Choroid plexus epithelial cell (primary cell): ENCODE data around the gene SLC16A5.

ENCODE experiments used
- DNase-seq: peaks from one replicate; pipeline ENCODE4 v3.0.0-alpha.2; 2010; ENCODE audit warnings: low read depth
- H3K4me3 ChIP-seq: 2 replicates; pipeline ENCODE4 v1.5.1; 2011; ENCODE audit warnings: low read depth, mild to moderate bottlenecking, control low read depth, low read length, moderate library complexity
- TF ChIP-seq, protein P1 (sequence below): conservative IDR thresholded peaks from 2 replicates; pipeline ENCODE4 v1.5.1; 2011; ENCODE audit warnings: low read depth, mild to moderate bottlenecking, control low read depth, inconsistent platforms, low read length, moderate library complexity

Gene SLC16A5

DNA sequence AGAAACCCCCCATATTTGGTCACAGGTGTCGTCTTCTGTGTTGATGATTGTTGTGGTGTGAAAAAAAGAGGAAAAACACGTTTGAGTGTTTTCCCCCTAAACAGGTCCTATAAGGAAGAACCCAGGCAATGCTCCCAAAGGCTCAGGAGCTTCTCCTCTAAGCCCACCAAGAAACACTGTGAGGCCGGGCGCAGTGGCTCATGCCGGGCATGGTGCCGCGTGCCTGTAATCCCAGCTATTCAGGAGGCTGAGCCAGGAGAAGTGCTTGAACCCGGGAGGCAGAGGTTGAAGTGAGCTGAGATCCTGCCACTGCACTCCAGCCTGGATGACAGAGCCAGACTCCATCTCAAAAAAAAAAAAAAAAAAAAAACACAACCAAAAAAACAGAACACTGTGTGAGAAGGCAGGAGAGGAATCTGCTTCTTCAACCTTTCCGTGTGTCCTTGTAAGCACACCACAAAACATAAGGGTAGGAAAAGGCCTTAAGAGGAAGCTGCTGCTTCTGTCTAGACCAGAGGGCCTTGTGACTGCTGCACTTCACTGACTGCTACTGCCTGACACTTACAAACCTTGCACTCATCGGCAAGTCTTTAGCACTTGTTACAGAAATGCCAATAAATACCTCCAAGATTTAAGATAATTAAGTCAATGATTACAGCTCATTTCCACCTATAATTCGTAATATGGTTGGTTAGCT lies 57.2 kb downstream of the SLC16A5 start:
- TF ChIP-seq, protein P1, sequence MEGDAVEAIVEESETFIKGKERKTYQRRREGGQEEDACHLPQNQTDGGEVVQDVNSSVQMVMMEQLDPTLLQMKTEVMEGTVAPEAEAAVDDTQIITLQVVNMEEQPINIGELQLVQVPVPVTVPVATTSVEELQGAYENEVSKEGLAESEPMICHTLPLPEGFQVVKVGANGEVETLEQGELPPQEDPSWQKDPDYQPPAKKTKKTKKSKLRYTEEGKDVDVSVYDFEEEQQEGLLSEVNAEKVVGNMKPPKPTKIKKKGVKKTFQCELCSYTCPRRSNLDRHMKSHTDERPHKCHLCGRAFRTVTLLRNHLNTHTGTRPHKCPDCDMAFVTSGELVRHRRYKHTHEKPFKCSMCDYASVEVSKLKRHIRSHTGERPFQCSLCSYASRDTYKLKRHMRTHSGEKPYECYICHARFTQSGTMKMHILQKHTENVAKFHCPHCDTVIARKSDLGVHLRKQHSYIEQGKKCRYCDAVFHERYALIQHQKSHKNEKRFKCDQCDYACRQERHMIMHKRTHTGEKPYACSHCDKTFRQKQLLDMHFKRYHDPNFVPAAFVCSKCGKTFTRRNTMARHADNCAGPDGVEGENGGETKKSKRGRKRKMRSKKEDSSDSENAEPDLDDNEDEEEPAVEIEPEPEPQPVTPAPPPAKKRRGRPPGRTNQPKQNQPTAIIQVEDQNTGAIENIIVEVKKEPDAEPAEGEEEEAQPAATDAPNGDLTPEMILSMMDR: no peak
- no peak overlapping the region for H3K4me3 ChIP-seq
- DNase-seq: no peak

DNA sequence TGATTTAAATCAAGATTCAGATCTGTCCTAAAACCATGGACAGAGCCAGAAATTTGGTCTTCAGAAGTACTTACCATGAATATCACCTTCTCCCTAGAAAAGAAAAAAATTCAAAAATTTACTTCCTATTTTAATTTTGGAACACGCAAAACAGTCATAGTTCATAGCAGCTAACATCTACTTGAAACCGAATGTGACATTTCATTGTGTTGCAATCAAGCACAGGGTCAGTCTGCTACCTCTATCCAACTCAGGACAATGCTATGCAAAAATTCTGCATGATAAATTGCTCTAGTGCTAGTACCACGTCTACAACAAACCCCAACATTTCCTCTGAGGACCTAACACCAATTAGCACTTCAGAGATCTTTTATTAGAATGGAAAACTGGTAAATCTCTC lies 58.8 kb downstream of the SLC16A5 start:
- peak; percentile 60 for DNase-seq
- no peak overlapping the region for H3K4me3 ChIP-seq
- TF ChIP-seq, protein P1: no peak

- TF ChIP-seq, protein P1: no peak
- H3K4me3 ChIP-seq: no peak overlapping the region
- DNase-seq: no peak
Measured at GRCh38 chr17:75147878-75148546, 60.3 kb downstream of the SLC16A5 start.

GRCh38 chr17:75151930-75152329 lies 64.2 kb downstream of the SLC16A5 start:
- H3K4me3 ChIP-seq: no peak overlapping the region
- TF ChIP-seq, protein P1: no peak
- DNase-seq: no peak

DNA sequence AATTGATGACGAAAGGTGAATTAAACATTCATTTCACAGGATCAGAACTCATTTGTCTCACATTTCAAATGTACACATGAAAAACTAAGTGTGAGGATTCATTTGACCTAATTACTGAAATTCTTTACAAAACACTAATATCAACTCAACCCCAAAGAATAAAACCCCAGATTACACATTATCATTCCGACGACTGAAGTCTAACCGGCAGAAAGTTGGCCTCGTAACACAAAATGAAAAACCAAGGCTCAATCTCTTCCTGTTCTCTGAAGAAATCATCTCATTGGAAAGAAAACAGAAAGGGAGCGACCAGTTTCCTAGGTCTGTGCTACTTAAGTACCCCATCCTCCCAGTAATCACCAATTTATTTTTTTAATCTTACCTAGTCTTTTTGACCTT lies 64.8 kb downstream of the SLC16A5 start:
- H3K4me3 ChIP-seq: peak overlapping the region; percentile 89
- DNase-seq: no peak
- TF ChIP-seq, protein P1: no peak

GRCh38 chr17:75152922-75153779 lies 65.4 kb downstream of the SLC16A5 start:
- DNase-seq: peak; percentile 33
- TF ChIP-seq, protein P1: no peak
- H3K4me3 ChIP-seq: peak overlapping the region; percentile 89
